H9 (cell line): ENCODE data around the gene CEP131. TPM values are rescaled to one million over a fixed set of nuclear protein-coding genes. Genes with fewer than 3 reads are reported as not detected.

Experiments
- DNase-seq: peaks from one replicate; pipeline ENCODE4 v3.0.0-alpha.2; 2017
- H2AFZ ChIP-seq: one replicate; pipeline ENCODE4 v1.6.1; 2013; ENCODE audit warnings: mild to moderate bottlenecking, low read length, control low read depth, moderate library complexity
- H2AK5ac ChIP-seq: 2 replicates; pipeline ENCODE4 v1.6.1; 2013; ENCODE audit warnings: low read length, control low read depth, mixed read lengths; ENCODE audit not compliant: insufficient read length
- H2BK120ac ChIP-seq: one replicate; pipeline ENCODE4 v1.6.1; 2013; ENCODE audit warnings: low read depth, mild to moderate bottlenecking, low read length, control low read depth, inconsistent platforms; ENCODE audit not compliant: poor library complexity, severe bottlenecking
- H2BK12ac ChIP-seq: 2 replicates; pipeline ENCODE4 v1.6.1; 2013; ENCODE audit warnings: low read length, control low read depth, mixed read lengths, low read depth; ENCODE audit not compliant: insufficient read length
- H2BK15ac ChIP-seq: 2 replicates; pipeline ENCODE4 v1.6.1; 2013; ENCODE audit warnings: low read depth, low read length, control low read depth
- H2BK20ac ChIP-seq: one replicate; pipeline ENCODE4 v1.6.1; 2013; ENCODE audit warnings: low read depth, mild to moderate bottlenecking, low read length, control low read depth, inconsistent platforms; ENCODE audit not compliant: poor library complexity, severe bottlenecking
- H2BK5ac ChIP-seq: 2 replicates; pipeline ENCODE4 v1.6.1; 2013; ENCODE audit warnings: low read length, control low read depth, mixed read lengths; ENCODE audit not compliant: insufficient read length
- H3K14ac ChIP-seq: 2 replicates; pipeline ENCODE4 v1.6.1; 2013; ENCODE audit warnings: low read length, control low read depth; ENCODE audit not compliant: insufficient read depth
- H3K18ac ChIP-seq: 2 replicates; pipeline ENCODE4 v1.6.1; 2013; ENCODE audit warnings: low read depth, mild to moderate bottlenecking, mixed read lengths, low read length, control low read depth; ENCODE audit not compliant: insufficient read length
- H3K23ac ChIP-seq: 2 replicates; pipeline ENCODE4 v1.6.1; 2013; ENCODE audit warnings: low read length, control low read depth, mixed read lengths, low read depth; ENCODE audit not compliant: insufficient read length
- H3K23me2 ChIP-seq: 2 replicates; pipeline ENCODE4 v1.6.1; 2013; ENCODE audit warnings: low read depth, mild to moderate bottlenecking, mixed read lengths, low read length, control low read depth; ENCODE audit not compliant: insufficient read length, poor library complexity, severe bottlenecking
- H3K27ac ChIP-seq: 2 replicates; pipeline ENCODE4 v1.5.1; 2013; ENCODE audit warnings: low read length, control low read depth, mixed read lengths, low read depth; ENCODE audit not compliant: insufficient read length
- H3K27me3 ChIP-seq: 2 replicates; pipeline ENCODE4 v1.6.1; 2013; ENCODE audit warnings: low read length, control low read depth, inconsistent platforms; ENCODE audit not compliant: insufficient read depth
- H3K4ac ChIP-seq: 2 replicates; pipeline ENCODE4 v1.6.1; 2013; ENCODE audit warnings: low read depth, mild to moderate bottlenecking, control low read depth, inconsistent platforms, low read length, moderate library complexity
- H3K4me1 ChIP-seq: 2 replicates; pipeline ENCODE4 v1.6.1; 2013; ENCODE audit warnings: low read length, control low read depth, inconsistent platforms; ENCODE audit not compliant: insufficient read depth
- H3K4me2 ChIP-seq: 2 replicates; pipeline ENCODE4 v1.6.1; 2013; ENCODE audit warnings: low read length, control low read depth, mixed read lengths; ENCODE audit not compliant: insufficient read length, insufficient read depth
- H3K56ac ChIP-seq: 2 replicates; pipeline ENCODE4 v1.6.1; 2013; ENCODE audit warnings: low read depth, mild to moderate bottlenecking, mixed read lengths, low read length, control low read depth; ENCODE audit not compliant: insufficient read length
- H3K79me1 ChIP-seq: 2 replicates; pipeline ENCODE4 v1.6.1; 2013; ENCODE audit warnings: low read depth, mild to moderate bottlenecking, moderate library complexity, low read length, control low read depth, inconsistent platforms; ENCODE audit not compliant: insufficient read depth, poor library complexity, severe bottlenecking
- H3K79me2 ChIP-seq: 2 replicates; pipeline ENCODE4 v1.6.1; 2013; ENCODE audit warnings: low read length, control low read depth, inconsistent platforms; ENCODE audit not compliant: insufficient read depth
- H3K9ac ChIP-seq: 2 replicates; pipeline ENCODE4 v1.6.1; 2013; ENCODE audit warnings: low read length, control low read depth, mixed read lengths; ENCODE audit not compliant: insufficient read length; ENCODE audit errors: extremely low read depth
- H3K9me3 ChIP-seq: one replicate; pipeline ENCODE4 v1.6.1; 2013; ENCODE audit warnings: low read depth, low read length, inconsistent platforms; ENCODE audit not compliant: control insufficient read depth
- H3T11ph ChIP-seq: one replicate; pipeline ENCODE4 v1.6.1; 2013; ENCODE audit warnings: mild to moderate bottlenecking, low read length, control low read depth, inconsistent platforms
- H4K20me1 ChIP-seq: one replicate; pipeline ENCODE4 v1.6.1; 2013; ENCODE audit not compliant: control insufficient read depth, insufficient read length, insufficient read depth
- H4K5ac ChIP-seq: 2 replicates; pipeline ENCODE4 v1.6.1; 2013; ENCODE audit warnings: low read depth, mild to moderate bottlenecking, mixed read lengths, low read length, control low read depth; ENCODE audit not compliant: insufficient read length
- H4K8ac ChIP-seq: replicated peaks from 2 replicates; pipeline ENCODE4 v1.6.1; 2013; ENCODE audit warnings: low read length, control low read depth, mixed read lengths, low read depth; ENCODE audit not compliant: insufficient read length
- H4K91ac ChIP-seq: 2 replicates; pipeline ENCODE4 v1.6.1; 2013; ENCODE audit warnings: low read depth, mild to moderate bottlenecking, moderate library complexity, mixed read lengths, low read length, control low read depth; ENCODE audit not compliant: insufficient read length
- H3K27ac Mint-ChIP-seq, 3 experiments: 2 replicates in 2 of 3; 3 replicates in 1 of 3; pipeline ENCODE4 v1.8.0; 2020 to 2021; ENCODE audit warnings: mixed read lengths in 3 of 3, mild to moderate bottlenecking in 1 of 3, moderate library complexity in 1 of 3
- H3K27me3 Mint-ChIP-seq: 2 replicates; pipeline ENCODE4 v1.8.0; 2021; ENCODE audit warnings: low read depth, mild to moderate bottlenecking, moderate library complexity, mixed read lengths
- H3K36me3 Mint-ChIP-seq, 3 experiments: 2 replicates in 2 of 3; 3 replicates in 1 of 3; pipeline ENCODE4 v1.8.0; 2020 to 2021; ENCODE audit warnings: low read depth in 3 of 3, mixed read lengths in 3 of 3; ENCODE audit not compliant: insufficient read depth in 1 of 3
- H3K4me1 Mint-ChIP-seq, 2 experiments: 2 replicates each; pipeline ENCODE4 v1.8.0; 2020; ENCODE audit warnings: mixed read lengths in 2 of 2
- H3K4me3 Mint-ChIP-seq, 2 experiments: 2 replicates in 1 of 2; 3 replicates in 1 of 2; pipeline ENCODE4 v1.8.0; 2020 to 2021; ENCODE audit warnings: mild to moderate bottlenecking in 2 of 2, mixed read lengths in 2 of 2, moderate library complexity in 1 of 2
- H3K9me3 Mint-ChIP-seq, 2 experiments: 2 replicates in 1 of 2; 3 replicates in 1 of 2; pipeline ENCODE4 v1.8.0; 2020; ENCODE audit warnings: mild to moderate bottlenecking in 2 of 2, mixed read lengths in 2 of 2, moderate library complexity in 1 of 2
- CTCF ChIP-seq: fragments of 200-600 bp; sonication (generic); conservative IDR thresholded peaks from 3 replicates; pipeline ENCODE4 v1.8.0; 2021; ENCODE audit warnings: antibody characterized with exemption, mild to moderate bottlenecking
- WGBS: extraction: QIAGEN DNeasy Blood & Tissue Kit; methylation state at CpG from one replicate; pipeline ENCODE4 v1.1.7; 2013; ENCODE audit warnings: missing lambda C conversion rate, low lambda C conversion rate, mixed read lengths; ENCODE audit not compliant: insufficient read length; ENCODE audit errors: extremely low coverage; 5-methylcytosine and 5-hydroxymethylcytosine counted together
- total RNA-seq: library from RNA; stranded (reverse); gene quantifications from 2 replicates; pipeline ENCODE4 v1.2.1, GENCODE V29; 2021

Gene CEP131
- total RNA-seq, 1 experiment from 2014 or later = 16.3 TPM

GRCh38 chr17:81249223-81250040, 26.7 kb upstream of the CEP131 start:
- Histone ChIP-seq H3K56ac (no peak overlapping the region), H2BK120ac (no peak overlapping the region), H3K4ac (no peak overlapping the region), H3K9me3 (no peaks in the 10 kb centered on the region), H3K9ac (no peak overlapping the region), H2BK5ac (no peak overlapping the region), H2AK5ac (no peak overlapping the region), H2BK15ac (no peak overlapping the region), H2AFZ (no peak overlapping the region), H3K23me2 (no peaks in the 10 kb centered on the region), H4K5ac (no peak overlapping the region), H2BK12ac (no peak overlapping the region), H3K27ac (no peak overlapping the region), H4K91ac (no peak overlapping the region), H3K79me1 (no peaks in the 10 kb centered on the region), H4K8ac (no peak overlapping the region), H3K23ac (no peak overlapping the region), H3K18ac (no peak overlapping the region), H3K14ac (no peak overlapping the region), H3K79me2 (no peaks in the 10 kb centered on the region), H3K27me3 (no peaks in the 10 kb centered on the region), H3K4me2 (no peak overlapping the region), H3K4me1 (no peaks in the 10 kb centered on the region), H2BK20ac (no peak overlapping the region), H3T11ph (no peak overlapping the region), H4K20me1 (no peaks in the 10 kb centered on the region)
- H3K27me3 Mint-ChIP-seq = peaks cover 3% of the 10 kb centered on the region; the same call in 1 of the 2 replicates
- H3K4me3 Mint-ChIP-seq = no peak overlapping the region
- no peaks in the 10 kb centered on the region; a peak in 1 of 5 replicates for H3K9me3 Mint-ChIP-seq
- TF ChIP-seq CTCF = no peak
- no peak overlapping the region; a peak in 1 of 7 replicates for H3K27ac Mint-ChIP-seq
- no CpG with 5 or more reads among the region's 15 CpGs for WGBS
- peaks cover 11 to 15% (median 11%) of the 10 kb centered on the region in 3 experiments for H3K36me3 Mint-ChIP-seq
- H3K4me1 Mint-ChIP-seq = peaks cover 7 to 16% of the 10 kb centered on the region in 2 experiments
- no peak for DNase-seq
